HEK293 (cell line): ENCODE measurements around the gene C16orf92.

Source experiments
- BCL11A ChIP-seq: fragments of 450-650 bp; formaldehyde crosslinking; IDR thresholded peaks from 2 replicates; pipeline ENCODE4 v1.5.1; 2016; ENCODE audit warnings: low read depth, missing biosample characterization, missing genetic modification characterization
- GLI4 ChIP-seq: fragments of 450-650 bp; formaldehyde crosslinking; IDR thresholded peaks from 2 replicates; pipeline ENCODE4 v1.5.1; 2016; ENCODE audit warnings: missing biosample characterization, missing genetic modification characterization
- HOXC10 ChIP-seq: sonication (generic); formaldehyde crosslinking; IDR thresholded peaks from 2 replicates; pipeline ENCODE4 v1.8.1; 2023; ENCODE audit warnings: mild to moderate bottlenecking, missing genetic modification reagents
- REPIN1 ChIP-seq: fragments of 450-650 bp; formaldehyde crosslinking; IDR thresholded peaks from 2 replicates; pipeline ENCODE4 v1.5.1; 2017; ENCODE audit warnings: missing biosample characterization, missing genetic modification characterization, low read depth
- ZBTB17 ChIP-seq: fragments of 450-650 bp; formaldehyde crosslinking; IDR thresholded peaks from 2 replicates; pipeline ENCODE4 v1.5.1; 2016; ENCODE audit warnings: missing biosample characterization, missing genetic modification characterization
- ZBTB20 ChIP-seq: fragments of 450-650 bp; formaldehyde crosslinking; IDR thresholded peaks from 2 replicates; pipeline ENCODE4 v1.5.1; 2016; ENCODE audit warnings: missing biosample characterization, missing genetic modification characterization
- ZBTB8A ChIP-seq: fragments of 450-650 bp; formaldehyde crosslinking; IDR thresholded peaks from 2 replicates; pipeline ENCODE4 v1.5.1; 2016; ENCODE audit warnings: missing biosample characterization, missing genetic modification characterization
- ZFP69B ChIP-seq: fragments of 450-650 bp; formaldehyde crosslinking; IDR thresholded peaks from 2 replicates; pipeline ENCODE4 v1.5.1; 2016; ENCODE audit warnings: missing biosample characterization, missing genetic modification characterization
- ZNF132 ChIP-seq: fragments of 450-650 bp; formaldehyde crosslinking; IDR thresholded peaks from 2 replicates; pipeline ENCODE4 v1.5.1; 2017; ENCODE audit warnings: missing biosample characterization, missing genetic modification characterization, borderline replicate concordance
- ZNF157 ChIP-seq: fragments of 450-650 bp; formaldehyde crosslinking; IDR thresholded peaks from 2 replicates; pipeline ENCODE4 v1.5.1; 2016; ENCODE audit warnings: missing biosample characterization, missing genetic modification characterization
- ZNF169 ChIP-seq: fragments of 450-650 bp; formaldehyde crosslinking; IDR thresholded peaks from 2 replicates; pipeline ENCODE4 v1.5.1; 2016; ENCODE audit warnings: missing biosample characterization, missing genetic modification characterization
- ZNF184 ChIP-seq: fragments of 450-650 bp; IDR thresholded peaks from 2 replicates; pipeline ENCODE4 v1.5.1; 2018; ENCODE audit warnings: missing biosample characterization, mild to moderate bottlenecking, missing genetic modification characterization
- ZNF239 ChIP-seq: fragments of 450-650 bp; formaldehyde crosslinking; IDR thresholded peaks from 2 replicates; pipeline ENCODE4 v1.5.1; 2016; ENCODE audit warnings: missing biosample characterization, missing genetic modification characterization
- ZNF394 ChIP-seq: fragments of 450-650 bp; formaldehyde crosslinking; IDR thresholded peaks from 2 replicates; pipeline ENCODE4 v1.5.1; 2016; ENCODE audit warnings: missing biosample characterization, missing genetic modification characterization, mild to moderate bottlenecking, moderate library complexity, borderline replicate concordance
- ZNF423 ChIP-seq: fragments of 450-650 bp; formaldehyde crosslinking; IDR thresholded peaks from 2 replicates; pipeline ENCODE4 v1.5.1; 2016; ENCODE audit warnings: missing biosample characterization, missing genetic modification characterization
- ZNF518A ChIP-seq: fragments of 450-650 bp; formaldehyde crosslinking; conservative IDR thresholded peaks from 2 replicates; pipeline ENCODE4 v1.5.1; 2016; ENCODE audit warnings: low read depth, missing biosample characterization, missing genetic modification characterization
- ZNF549 ChIP-seq: fragments of 450-650 bp; IDR thresholded peaks from 2 replicates; pipeline ENCODE4 v1.5.1; 2018; ENCODE audit warnings: missing biosample characterization, missing genetic modification characterization, mild to moderate bottlenecking, inconsistent platforms, moderate library complexity
- ZNF600 ChIP-seq: fragments of 450-650 bp; formaldehyde crosslinking; IDR thresholded peaks from 2 replicates; pipeline ENCODE4 v1.5.1; 2016; ENCODE audit warnings: missing biosample characterization, missing genetic modification characterization
- ZNF610 ChIP-seq: fragments of 450-650 bp; formaldehyde crosslinking; IDR thresholded peaks from 2 replicates; pipeline ENCODE4 v1.5.1; 2016; ENCODE audit warnings: missing biosample characterization, missing genetic modification characterization, borderline replicate concordance
- ZNF623 ChIP-seq: fragments of 450-650 bp; formaldehyde crosslinking; IDR thresholded peaks from 2 replicates; pipeline ENCODE4 v1.5.1; 2016; ENCODE audit warnings: missing biosample characterization, missing genetic modification characterization
- ZNF701 ChIP-seq: fragments of 450-650 bp; formaldehyde crosslinking; IDR thresholded peaks from 2 replicates; pipeline ENCODE4 v1.5.1; 2016; ENCODE audit warnings: missing biosample characterization, missing genetic modification characterization
- ZNF704 ChIP-seq: fragments of 450-650 bp; formaldehyde crosslinking; IDR thresholded peaks from 2 replicates; pipeline ENCODE4 v1.5.1; 2016; ENCODE audit warnings: missing biosample characterization, missing genetic modification characterization
- ZSCAN18 ChIP-seq: fragments of 450-650 bp; formaldehyde crosslinking; IDR thresholded peaks from 2 replicates; pipeline ENCODE4 v1.5.1; 2016; ENCODE audit warnings: missing biosample characterization, missing genetic modification characterization
- ZXDB ChIP-seq: fragments of 450-650 bp; formaldehyde crosslinking; IDR thresholded peaks from 2 replicates; pipeline ENCODE4 v1.5.1; 2016; ENCODE audit warnings: missing biosample characterization, missing genetic modification characterization
- TF ChIP-seq, protein P1 (sequence below): fragments of 450-650 bp; formaldehyde crosslinking; optimal IDR thresholded peaks from 2 replicates; pipeline ENCODE3; 2016; ENCODE audit warnings: missing biosample characterization, mild to moderate bottlenecking, missing genetic modification characterization
- TF ChIP-seq, protein P2 (sequence below): fragments of 450-650 bp; formaldehyde crosslinking; IDR thresholded peaks from 2 replicates; pipeline ENCODE4 v1.5.1; 2017; ENCODE audit warnings: missing biosample characterization, mild to moderate bottlenecking, missing genetic modification characterization, moderate library complexity
- TF ChIP-seq, protein P3 (sequence below): fragments of 450-650 bp; formaldehyde crosslinking; IDR thresholded peaks from 2 replicates; pipeline ENCODE4 v1.5.1; 2016; ENCODE audit warnings: missing biosample characterization, missing genetic modification characterization

Gene C16orf92

GRCh38 chr16:29973384-29974246 is 49.4 kb upstream of the C16orf92 start, which contains the start of gene TAOK2 (continued):
- TF ChIP-seq, protein P1, sequence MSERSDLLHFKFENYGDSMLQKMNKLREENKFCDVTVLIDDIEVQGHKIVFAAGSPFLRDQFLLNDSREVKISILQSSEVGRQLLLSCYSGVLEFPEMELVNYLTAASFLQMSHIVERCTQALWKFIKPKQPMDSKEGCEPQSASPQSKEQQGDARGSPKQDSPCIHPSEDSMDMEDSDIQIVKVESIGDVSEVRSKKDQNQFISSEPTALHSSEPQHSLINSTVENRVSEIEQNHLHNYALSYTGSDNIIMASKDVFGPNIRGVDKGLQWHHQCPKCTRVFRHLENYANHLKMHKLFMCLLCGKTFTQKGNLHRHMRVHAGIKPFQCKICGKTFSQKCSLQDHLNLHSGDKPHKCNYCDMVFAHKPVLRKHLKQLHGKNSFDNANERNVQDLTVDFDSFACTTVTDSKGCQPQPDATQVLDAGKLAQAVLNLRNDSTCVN (tag by site-specific recombination), result peak; percentile 99
- TF ChIP-seq ZNF394 (tag by site-specific recombination), result peak; percentile 42; the same call in 1 of the 2 replicates
- TF ChIP-seq ZNF132, result no peak
- no peak; the same call in 1 of the 2 replicates for TF ChIP-seq ZNF518A
- TF ChIP-seq ZNF423, result no peak
- peak; percentile 92 for TF ChIP-seq ZFP69B (tag by site-specific recombination)
- no peak for TF ChIP-seq ZNF239
- TF ChIP-seq ZBTB17 (tag by site-specific recombination), result peak; percentile 92
- no peak for TF ChIP-seq HOXC10 (CRISPR knock-in tag)
- 0 out of 2 replicates have a peak, but pooled peaks have one; percentile 67 for TF ChIP-seq ZNF610 (tag by site-specific recombination)
- TF ChIP-seq ZNF704, result 0 out of 2 replicates have a peak, but pooled peaks have one; percentile 53
- TF ChIP-seq BCL11A (tag by site-specific recombination), result no peak
- TF ChIP-seq ZNF157, result no peak
- no peak; the same call in 1 of the 2 replicates for TF ChIP-seq ZNF623 (tag by site-specific recombination)
- TF ChIP-seq, protein P2, sequence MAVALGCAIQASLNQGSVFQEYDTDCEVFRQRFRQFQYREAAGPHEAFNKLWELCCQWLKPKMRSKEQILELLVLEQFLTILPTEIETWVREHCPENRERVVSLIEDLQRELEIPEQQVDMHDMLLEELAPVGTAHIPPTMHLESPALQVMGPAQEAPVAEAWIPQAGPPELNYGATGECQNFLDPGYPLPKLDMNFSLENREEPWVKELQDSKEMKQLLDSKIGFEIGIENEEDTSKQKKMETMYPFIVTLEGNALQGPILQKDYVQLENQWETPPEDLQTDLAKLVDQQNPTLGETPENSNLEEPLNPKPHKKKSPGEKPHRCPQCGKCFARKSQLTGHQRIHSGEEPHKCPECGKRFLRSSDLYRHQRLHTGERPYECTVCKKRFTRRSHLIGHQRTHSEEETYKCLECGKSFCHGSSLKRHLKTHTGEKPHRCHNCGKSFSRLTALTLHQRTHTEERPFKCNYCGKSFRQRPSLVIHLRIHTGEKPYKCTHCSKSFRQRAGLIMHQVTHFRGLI, result peak; percentile 69; the same call in 1 of the 2 replicates
- no peak for TF ChIP-seq GLI4 (tag by site-specific recombination)
- TF ChIP-seq ZNF549 (tag by site-specific recombination), result no peak
- TF ChIP-seq ZBTB20, result peak; percentile 89; the same call in 1 of the 2 replicates
- no peak for TF ChIP-seq ZNF184 (tag by site-specific recombination)
- TF ChIP-seq REPIN1, result 0 out of 2 replicates have a peak, but pooled peaks have one; percentile 86
- no peak for TF ChIP-seq ZNF169 (tag by site-specific recombination)
- TF ChIP-seq, protein P3, sequence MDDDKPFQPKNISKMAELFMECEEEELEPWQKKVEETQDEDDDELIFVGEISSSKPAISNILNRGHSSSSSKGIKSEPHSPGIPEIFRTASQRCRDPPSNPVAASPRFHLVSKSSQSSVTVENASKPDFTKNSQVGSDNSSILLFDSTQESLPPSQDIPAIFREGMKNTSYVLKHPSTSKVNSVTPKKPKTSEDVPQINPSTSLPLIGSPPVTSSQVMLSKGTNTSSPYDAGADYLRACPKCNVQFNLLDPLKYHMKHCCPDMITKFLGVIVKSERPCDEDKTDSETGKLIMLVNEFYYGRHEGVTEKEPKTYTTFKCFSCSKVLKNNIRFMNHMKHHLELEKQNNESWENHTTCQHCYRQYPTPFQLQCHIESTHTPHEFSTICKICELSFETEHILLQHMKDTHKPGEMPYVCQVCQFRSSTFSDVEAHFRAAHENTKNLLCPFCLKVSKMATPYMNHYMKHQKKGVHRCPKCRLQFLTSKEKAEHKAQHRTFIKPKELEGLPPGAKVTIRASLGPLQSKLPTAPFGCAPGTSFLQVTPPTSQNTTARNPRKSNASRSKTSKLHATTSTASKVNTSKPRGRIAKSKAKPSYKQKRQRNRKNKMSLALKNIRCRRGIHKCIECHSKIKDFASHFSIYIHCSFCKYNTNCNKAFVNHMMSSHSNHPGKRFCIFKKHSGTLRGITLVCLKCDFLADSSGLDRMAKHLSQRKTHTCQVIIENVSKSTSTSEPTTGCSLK (tag by site-specific recombination), result no peak
- no peak for TF ChIP-seq ZSCAN18 (tag by site-specific recombination)
- TF ChIP-seq ZNF600 (tag by site-specific recombination), result peak; percentile 75
- TF ChIP-seq ZXDB (tag by site-specific recombination), result peak; percentile 88
- peak; percentile 72 for TF ChIP-seq ZBTB8A
- TF ChIP-seq ZNF701 (tag by site-specific recombination), result no peak
